Lung (tissue), 12 donors: ENCODE measurements around the gene PRADC1. TPM values are rescaled to one million over a fixed set of nuclear protein-coding genes. Genes with fewer than 3 reads are reported as not detected.

Source experiments
- ATAC-seq: fragments of 200-7000 bp; cut with Tn5 transposase; one replicate; pipeline ENCODE4 v1.9.1; 2020; ENCODE audit warnings: moderate number of reproducible peaks; ENCODE audit not compliant: insufficient read depth, low FRiP score
- DNase-seq, 3 donors: peaks; one replicate each; pipeline ENCODE4 v3.0.0-alpha.2; 2013 to 2017
- H3K27ac ChIP-seq, 2 donors: one replicate each; pipeline ENCODE4 v1.5.1; 2013; ENCODE audit warnings: mild to moderate bottlenecking in 2 of 2, moderate library complexity in 2 of 2, control low read depth in 1 of 2, inconsistent platforms in 1 of 2, low read depth in 1 of 2, low read length in 1 of 2
- H3K27me3 ChIP-seq, 3 donors: one replicate each; pipeline ENCODE4 v1.5.1; 2013; ENCODE audit warnings: low read length in 2 of 3; ENCODE audit not compliant: control insufficient read depth in 3 of 3, insufficient read depth in 3 of 3
- H3K36me3 ChIP-seq, 4 donors: one replicate each; pipeline ENCODE4 v1.5.1; 2013; ENCODE audit warnings: low read length in 4 of 4, mild to moderate bottlenecking in 1 of 4, moderate library complexity in 1 of 4; ENCODE audit not compliant: control insufficient read depth in 4 of 4, insufficient read depth in 4 of 4
- H3K4me1 ChIP-seq, 5 donors: one replicate each; pipeline ENCODE4 v1.5.1; 2013; ENCODE audit warnings: low read length in 5 of 5, mild to moderate bottlenecking in 2 of 5, moderate library complexity in 1 of 5; ENCODE audit not compliant: control insufficient read depth in 5 of 5, insufficient read depth in 5 of 5
- H3K4me3 ChIP-seq: one replicate; pipeline ENCODE4 v1.5.1; 2013; ENCODE audit warnings: mild to moderate bottlenecking, control low read depth, moderate library complexity
- H3K9ac ChIP-seq, 2 donors: one replicate each; pipeline ENCODE4 v1.5.1; 2013; ENCODE audit warnings: low read length in 2 of 2, control low read depth in 1 of 2; ENCODE audit not compliant: insufficient read depth in 1 of 2
- H3K9me3 ChIP-seq, 4 donors: one replicate each; pipeline ENCODE4 v1.5.1; 2013; ENCODE audit warnings: low read length in 3 of 4, mild to moderate bottlenecking in 1 of 4, moderate library complexity in 1 of 4; ENCODE audit not compliant: control insufficient read depth in 4 of 4, insufficient read depth in 3 of 4
- WGBS, 2 donors: extraction: QIAGEN DNeasy Blood & Tissue Kit; methylation state at CpG; one replicate each; pipeline ENCODE4 v1.1.7; 2013; 5-methylcytosine and 5-hydroxymethylcytosine counted together
- polyA plus RNA-seq, 2 donors: library from polyadenylated mRNA; stranded (reverse); fragments of 200-250 nt; gene quantifications; one replicate each; pipeline ENCODE4 v1.2.1, GENCODE V29; 2013
- total RNA-seq, 2 donors: library from RNA; depleted of rRNA in 1 of 2; stranded (reverse); fragments of >200 nt in 1 of 2; gene quantifications; one replicate each; pipeline ENCODE4 v1.2.1, GENCODE V29; 2014 to 2021
- TF ChIP-seq, protein P1 (sequence below): IDR thresholded peaks from 2 replicates; pipeline ENCODE4 v1.5.1; 2012; ENCODE audit warnings: mild to moderate bottlenecking; ENCODE audit errors: control extremely low read depth, extremely low read depth
- donor health status: control.
- donor health status: control.
- donor health status: Bipolar disorder and iron deficiency.
- donor health status: healthy.
- donor health status: DM: yes; HTN: yes; CAD: no.

PRADC1 gene
- total and polyA plus RNA-seq, 4 donors, result 4.4 to 20.7 (median 18.7) TPM

DNA sequence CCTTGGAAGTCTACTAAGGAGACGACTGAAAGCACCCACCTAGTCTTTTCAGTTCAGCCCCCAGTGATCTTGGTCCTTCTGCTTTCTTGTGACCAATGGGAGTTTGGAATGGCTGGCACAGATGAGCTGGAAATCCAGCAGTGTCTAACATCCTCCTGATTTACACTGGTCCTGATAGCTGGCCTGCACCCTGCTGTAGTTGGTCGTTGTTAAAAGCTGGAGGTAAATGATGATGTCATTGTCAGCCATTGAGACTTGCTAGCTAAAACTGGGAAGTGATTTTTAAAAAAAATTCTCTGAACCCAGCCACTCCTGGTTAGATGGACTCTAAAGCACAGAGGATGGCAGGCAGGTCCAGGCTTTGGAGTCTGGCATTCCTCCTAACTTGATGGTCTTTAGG, 20.4 kb upstream of the PRADC1 start:
- DNase-seq, result no peak
- peaks cover 30 to 52% (median 48%) of the 10 kb centered on the region in 4 donors for H3K36me3 ChIP-seq
- no peak overlapping the region for H3K9ac ChIP-seq

DNA sequence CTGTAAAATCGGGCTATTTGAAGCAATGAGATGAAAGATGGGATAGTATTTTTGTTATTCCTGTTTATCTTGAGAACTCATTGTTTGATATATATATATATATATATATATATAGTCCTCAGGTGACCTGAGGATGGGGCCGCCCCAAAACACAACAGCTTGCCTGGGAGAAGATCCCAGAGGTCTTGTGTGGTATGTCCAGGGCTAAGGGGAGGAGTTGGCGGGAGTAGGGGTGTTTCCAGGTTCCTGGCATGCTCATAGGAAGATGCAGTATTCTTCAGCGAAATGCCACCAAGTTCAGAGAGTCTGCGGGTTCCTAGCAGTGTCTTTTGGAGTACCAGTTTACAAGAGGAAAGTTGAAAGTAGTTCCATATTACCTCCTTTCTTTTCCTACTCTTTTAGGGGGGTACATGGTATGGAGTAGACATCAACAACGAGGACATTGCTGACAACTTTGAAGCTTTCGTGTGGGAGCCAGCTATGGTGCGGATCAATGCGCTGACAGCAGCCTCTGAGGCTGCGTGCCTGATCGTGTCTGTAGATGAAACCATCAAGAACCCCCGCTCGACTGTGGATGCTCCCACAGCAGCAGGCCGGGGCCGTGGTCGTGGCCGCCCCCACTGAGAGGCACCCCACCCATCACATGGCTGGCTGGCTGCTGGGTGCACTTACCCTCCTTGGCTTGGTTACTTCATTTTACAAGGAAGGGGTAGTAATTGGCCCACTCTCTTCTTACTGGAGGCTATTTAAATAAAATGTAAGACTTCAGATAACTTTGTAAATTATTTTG, 19.4 kb upstream of the PRADC1 start:
- WGBS, 2 donors, result 90 to 92% methylated on average over 17 of the region's 17 CpGs
- no peak overlapping the region for H3K4me3 ChIP-seq
- no peaks in the 10 kb centered on the region for H3K4me1 ChIP-seq
- TF ChIP-seq, protein P1, sequence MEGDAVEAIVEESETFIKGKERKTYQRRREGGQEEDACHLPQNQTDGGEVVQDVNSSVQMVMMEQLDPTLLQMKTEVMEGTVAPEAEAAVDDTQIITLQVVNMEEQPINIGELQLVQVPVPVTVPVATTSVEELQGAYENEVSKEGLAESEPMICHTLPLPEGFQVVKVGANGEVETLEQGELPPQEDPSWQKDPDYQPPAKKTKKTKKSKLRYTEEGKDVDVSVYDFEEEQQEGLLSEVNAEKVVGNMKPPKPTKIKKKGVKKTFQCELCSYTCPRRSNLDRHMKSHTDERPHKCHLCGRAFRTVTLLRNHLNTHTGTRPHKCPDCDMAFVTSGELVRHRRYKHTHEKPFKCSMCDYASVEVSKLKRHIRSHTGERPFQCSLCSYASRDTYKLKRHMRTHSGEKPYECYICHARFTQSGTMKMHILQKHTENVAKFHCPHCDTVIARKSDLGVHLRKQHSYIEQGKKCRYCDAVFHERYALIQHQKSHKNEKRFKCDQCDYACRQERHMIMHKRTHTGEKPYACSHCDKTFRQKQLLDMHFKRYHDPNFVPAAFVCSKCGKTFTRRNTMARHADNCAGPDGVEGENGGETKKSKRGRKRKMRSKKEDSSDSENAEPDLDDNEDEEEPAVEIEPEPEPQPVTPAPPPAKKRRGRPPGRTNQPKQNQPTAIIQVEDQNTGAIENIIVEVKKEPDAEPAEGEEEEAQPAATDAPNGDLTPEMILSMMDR, result no peak
- H3K36me3 ChIP-seq, result peaks cover 38 to 59% (median 55%) of the 10 kb centered on the region in 4 donors
- ATAC-seq, result no peak
- no peak overlapping the region for H3K27ac ChIP-seq
- no peaks in the 10 kb centered on the region for H3K27me3 ChIP-seq
- no peak for DNase-seq
- H3K9ac ChIP-seq, result no peak overlapping the region
- no peaks in the 10 kb centered on the region for H3K9me3 ChIP-seq

More for the DNA sequence above, 20.4 kb upstream of the PRADC1 start:
- TF ChIP-seq, protein P1, result no peak
- H3K9me3 ChIP-seq, result no peaks in the 10 kb centered on the region
- no peaks in the 10 kb centered on the region for H3K27me3 ChIP-seq
- 64 to 66% methylated on average over 2 of the region's 2 CpGs for WGBS, 2 donors
- H3K4me1 ChIP-seq, result no peaks in the 10 kb centered on the region
- H3K4me3 ChIP-seq, result no peak overlapping the region
- ATAC-seq, result no peak
- H3K27ac ChIP-seq, result no peak overlapping the region

DNA sequence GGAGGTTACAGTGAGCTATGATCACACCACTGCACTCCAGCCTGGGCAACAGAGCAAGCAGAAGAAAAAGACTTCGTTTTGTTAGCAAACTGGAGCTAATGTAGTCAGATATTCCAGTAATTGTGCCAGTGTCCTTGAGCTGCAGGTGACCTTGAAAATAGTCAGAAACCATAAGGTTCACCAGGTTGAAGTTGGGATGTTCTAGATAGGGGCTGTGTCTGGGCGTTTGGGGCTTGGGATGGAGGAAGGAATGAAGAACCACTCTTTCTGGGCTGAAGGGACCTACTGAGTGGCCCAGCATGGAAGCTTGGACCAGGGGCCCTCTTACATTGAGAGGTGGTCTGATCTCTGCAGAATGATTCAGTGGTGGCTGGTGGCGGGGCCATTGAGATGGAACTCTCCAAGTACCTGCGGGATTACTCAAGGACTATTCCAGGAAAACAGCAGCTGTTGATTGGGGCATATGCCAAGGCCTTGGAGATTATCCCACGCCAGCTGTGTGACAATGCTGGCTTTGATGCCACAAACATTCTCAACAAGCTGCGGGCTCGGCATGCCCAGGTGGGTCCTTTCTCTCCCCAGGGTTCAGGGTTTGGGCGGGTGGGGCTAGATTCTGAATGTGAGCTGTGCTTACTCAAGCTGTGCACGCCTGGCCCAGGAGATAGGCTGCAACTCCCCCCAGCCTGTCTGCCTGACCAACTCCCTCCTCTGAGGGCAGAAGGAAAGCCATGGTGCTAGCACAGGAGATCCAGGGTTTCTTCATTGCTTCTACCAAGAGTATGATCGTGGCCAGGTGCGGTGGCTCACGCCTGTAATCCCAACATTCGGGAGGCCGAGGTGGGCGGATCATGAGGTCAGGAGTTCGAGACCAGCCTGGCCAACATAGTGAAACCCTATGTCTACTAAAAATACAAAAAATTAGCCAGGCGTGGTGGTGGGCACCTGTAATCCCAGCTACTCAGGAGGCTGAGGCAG, 18.1 kb upstream of the PRADC1 start:
- Histone ChIP-seq H3K36me3 (peaks cover 50 to 70% (median 65%) of the 10 kb centered on the region in 4 donors), H3K27me3 (no peaks in the 10 kb centered on the region), H3K9ac (no peak overlapping the region), H3K27ac (no peak overlapping the region), H3K9me3 (no peaks in the 10 kb centered on the region), H3K4me3 (no peak overlapping the region), H3K4me1 (no peaks in the 10 kb centered on the region)
- ATAC-seq, result no peak
- TF ChIP-seq, protein P1, result no peak
- WGBS, 2 donors, result 95 to 98% methylated on average over 17 of the region's 17 CpGs
- DNase-seq, result no peak
